H1 (cell line): ENCODE measurements around the gene ELFN2. TPM values are rescaled to one million over a fixed set of nuclear protein-coding genes. Genes with fewer than 3 reads are reported as not detected.
A peak's percentile ranks its signal among the peaks of the same experiment; 100 is the strongest.

Experiments used
- CTCF ChIA-PET: fragments of 300-600 bp; sonication (Branson Sonifier 250); formaldehyde crosslinking; loops from one replicate; lab custom pipeline; 2021; ENCODE audit not compliant: partially characterized antibody; lab: Charles Lee
- POLR2A ChIA-PET: fragments of 300-600 bp; sonication (Branson Sonifier 250); formaldehyde crosslinking; loops from one replicate; lab custom pipeline; 2021; ENCODE audit warnings: inconsistent platforms; ENCODE audit not compliant: partially characterized antibody; lab: Charles Lee
- DNase-seq, 2 experiments: peaks; one replicate each; pipeline versions ENCODE4 v3.0.0 to v3.0.0-alpha.2; 2010 to 2022; ENCODE audit warnings: low spot score in 2 of 2, low read depth in 1 of 2, mixed read lengths in 1 of 2
- FAIRE-seq: peaks from 2 replicates; lab custom pipeline; 2011; peaks lifted over from hg19 to GRCh38; lab: Jason Lieb, UNC
- H2AFZ ChIP-seq: 2 replicates; pipeline ENCODE4 v1.8.1; 2012; ENCODE audit warnings: low read length, inconsistent platforms
- H2AK5ac ChIP-seq: 2 replicates; pipeline ENCODE4 v1.6.1; 2013; ENCODE audit warnings: low read depth, low read length
- H2BK120ac ChIP-seq: replicated peaks from 2 replicates; pipeline ENCODE3; 2013; ENCODE audit warnings: low read depth, low read length, inconsistent platforms
- H2BK12ac ChIP-seq: 2 replicates; pipeline ENCODE4 v1.6.1; 2013; ENCODE audit warnings: low read depth, low read length
- H2BK15ac ChIP-seq: 2 replicates; pipeline ENCODE4 v1.6.1; 2013; ENCODE audit warnings: low read length
- H2BK20ac ChIP-seq: 2 replicates; pipeline ENCODE4 v1.6.1; 2013; ENCODE audit warnings: low read length
- H2BK5ac ChIP-seq: 2 replicates; pipeline ENCODE4 v1.6.1; 2013; ENCODE audit warnings: low read depth, low read length
- H3K14ac ChIP-seq: 2 replicates; pipeline ENCODE4 v1.6.1; 2013; ENCODE audit warnings: inconsistent platforms; ENCODE audit not compliant: insufficient read length
- H3K18ac ChIP-seq: 2 replicates; pipeline ENCODE4 v1.6.1; 2013; ENCODE audit warnings: low read length; ENCODE audit errors: extremely low read depth
- H3K23ac ChIP-seq: 2 replicates; pipeline ENCODE4 v1.6.1; 2013; ENCODE audit warnings: inconsistent platforms; ENCODE audit not compliant: insufficient read length
- H3K23me2 ChIP-seq: 2 replicates; pipeline ENCODE4 v1.6.1; 2013; ENCODE audit warnings: low read depth, low read length
- H3K27ac ChIP-seq: 2 replicates; pipeline ENCODE4 v1.6.1; 2011; ENCODE audit warnings: low read depth, low read length, inconsistent platforms
- H3K27me3 ChIP-seq, 4 experiments: replicated peaks in 1 of 4; 1 replicate in 1 of 4; 2 replicates in 3 of 4; pipeline versions ENCODE4 v1.6.1 to v1.8.1; 2011 to 2013; ENCODE audit warnings: low read length in 3 of 4, mild to moderate bottlenecking in 3 of 4, inconsistent platforms in 2 of 4, mixed read lengths in 2 of 4, moderate library complexity in 1 of 4; ENCODE audit not compliant: control insufficient read depth in 3 of 4, insufficient read depth in 3 of 4; ENCODE audit errors: extremely low read depth in 1 of 4
- H3K36me3 ChIP-seq, 4 experiments: 2 replicates each; pipeline versions ENCODE4 v1.6.1 to v1.8.1; 2011 to 2013; ENCODE audit warnings: mild to moderate bottlenecking in 4 of 4, low read length in 3 of 4, moderate library complexity in 2 of 4, control low read depth in 1 of 4, inconsistent platforms in 1 of 4; ENCODE audit not compliant: insufficient read depth in 4 of 4, control insufficient read depth in 2 of 4
- H3K4ac ChIP-seq: replicated peaks from 2 replicates; pipeline ENCODE3; 2013; ENCODE audit warnings: low read length, low read depth, mixed read lengths, inconsistent platforms; ENCODE audit not compliant: insufficient read length
- H3K4me1 ChIP-seq, 4 experiments: replicated peaks in 1 of 4; 1 replicate in 1 of 4; 2 replicates in 3 of 4; pipeline versions ENCODE4 v1.6.1 to v1.8.1; 2011 to 2013; ENCODE audit warnings: low read length in 3 of 4, inconsistent platforms in 2 of 4, mixed read lengths in 1 of 4; ENCODE audit not compliant: insufficient read depth in 4 of 4, control insufficient read depth in 3 of 4
- H3K4me2 ChIP-seq, 2 experiments: 2 replicates each; pipeline versions ENCODE4 v1.6.1 to v1.8.1; 2011 to 2013; ENCODE audit warnings: low read depth in 2 of 2, low read length in 2 of 2, control low read depth in 1 of 2, inconsistent platforms in 1 of 2, mild to moderate bottlenecking in 1 of 2; ENCODE audit not compliant: insufficient read depth in 1 of 2
- H3K4me3 ChIP-seq, 4 experiments: fragments of 200-600, 300-600 bp in 1 of 4; sonication (generic), shearing (Covaris generic), sonication (Bioruptor Twin) in 1 of 4; 2 replicates each; pipeline versions ENCODE4 v1.5.1 to v1.8.1; 2011 to 2016; ENCODE audit warnings: low read length in 4 of 4, low read depth in 3 of 4, control low read depth in 2 of 4, inconsistent platforms in 2 of 4, mild to moderate bottlenecking in 2 of 4, mixed read lengths in 1 of 4, moderate library complexity in 1 of 4; ENCODE audit not compliant: insufficient read depth in 2 of 4; ENCODE audit errors: extremely low read depth in 1 of 4
- H3K56ac ChIP-seq: replicated peaks from 2 replicates; pipeline ENCODE3; 2013; ENCODE audit warnings: low read depth, mild to moderate bottlenecking, mixed read lengths, low read length, inconsistent platforms; ENCODE audit not compliant: insufficient read length
- H3K79me1 ChIP-seq: 2 replicates; pipeline ENCODE4 v1.6.1; 2013; ENCODE audit warnings: low read depth, low read length, control low read depth
- H3K79me2 ChIP-seq, 2 experiments: 2 replicates each; pipeline versions ENCODE4 v1.6.1 to v1.8.1; 2012 to 2013; ENCODE audit warnings: low read length in 2 of 2, mild to moderate bottlenecking in 2 of 2, inconsistent platforms in 1 of 2; ENCODE audit not compliant: insufficient read depth in 2 of 2, control insufficient read depth in 1 of 2
- H3K9ac ChIP-seq, 4 experiments: replicated peaks in 1 of 4; 1 replicate in 1 of 4; 2 replicates in 3 of 4; pipeline versions ENCODE4 v1.6.1 to v1.8.1; 2011 to 2013; ENCODE audit warnings: low read depth in 3 of 4, low read length in 3 of 4, control low read depth in 2 of 4, mild to moderate bottlenecking in 2 of 4, moderate library complexity in 2 of 4, inconsistent platforms in 1 of 4; ENCODE audit errors: extremely low read depth in 1 of 4
- H3K9me3 ChIP-seq, 2 experiments: 2 replicates each; pipeline versions ENCODE4 v1.6.1 to v1.8.1; 2012 to 2013; ENCODE audit warnings: mild to moderate bottlenecking in 2 of 2, moderate library complexity in 2 of 2, control low read depth in 1 of 2, inconsistent platforms in 1 of 2, low read depth in 1 of 2, low read length in 1 of 2, mixed read lengths in 1 of 2; ENCODE audit not compliant: insufficient read depth in 2 of 2
- H4K20me1 ChIP-seq, 2 experiments: replicated peaks in 1 of 2; 2 replicates each; pipeline versions ENCODE3 to v1.8.1; 2011 to 2013; ENCODE audit warnings: inconsistent platforms in 2 of 2, low read length in 2 of 2, mild to moderate bottlenecking in 1 of 2; ENCODE audit not compliant: insufficient read depth in 2 of 2, control insufficient read depth in 1 of 2
- H4K5ac ChIP-seq: 2 replicates; pipeline ENCODE4 v1.6.1; 2013; ENCODE audit warnings: low read length, low read depth, mixed read lengths, inconsistent platforms; ENCODE audit not compliant: insufficient read length
- H4K8ac ChIP-seq: 2 replicates; pipeline ENCODE4 v1.8.0; 2013; ENCODE audit warnings: mild to moderate bottlenecking, moderate library complexity, low read length, inconsistent platforms; ENCODE audit not compliant: insufficient read depth; ENCODE audit errors: extremely low read depth
- H4K91ac ChIP-seq: replicated peaks from 2 replicates; pipeline ENCODE3; 2013; ENCODE audit warnings: low read length, mixed read lengths, inconsistent platforms; ENCODE audit not compliant: insufficient read length
- ASH2L ChIP-seq: fragments of 200-600, 300-600 bp; sonication (generic); IDR thresholded peaks from one replicate; pipeline ENCODE4 v1.7.1; 2017; ENCODE audit warnings: low read length
- WGBS, 2 experiments: shearing (Covaris generic) in 1 of 2; methylation state at CpG; one replicate each; pipeline versions ENCODE4 v1.1.6 to v1.1.7; 2013 to 2015; ENCODE audit warnings: low lambda C conversion rate in 2 of 2, mixed read lengths in 2 of 2, inconsistent platforms in 1 of 2, low coverage in 1 of 2, missing lambda C conversion rate in 1 of 2; ENCODE audit not compliant: insufficient replicate concordance in 2 of 2, insufficient coverage in 1 of 2, insufficient read length in 1 of 2; ENCODE audit errors: extremely low coverage in 1 of 2, missing lambda C conversion rate in 1 of 2; 5-methylcytosine and 5-hydroxymethylcytosine counted together
- polyA plus RNA-seq, 7 experiments: library from polyadenylated mRNA; depleted of rRNA in 3 of 7; stranded (reverse) in 5 of 7; unstranded in 2 of 7; fragments of >200 nt in 5 of 7; fragments of 200-250 nt in 2 of 7; gene quantifications; 1 replicate in 5 of 7; 2 replicates in 1 of 7; 4 replicates in 1 of 7; pipeline versions ENCODE4 v1.2.1 to v1.2.3, GENCODE V29; 2011 to 2013; ENCODE audit warnings: missing spikeins in 2 of 7, mixed read lengths in 2 of 7
- total RNA-seq: library from RNA; stranded (reverse); fragmentation: NEBNext Ultra II Directional; extraction: Animal tissue kit (Norgen Biotek cat#: 25700); gene quantifications from 2 replicates; pipeline ENCODE4 v1.2.1, GENCODE V29; 2021

Gene ELFN2
- total and polyA plus RNA-seq, 2 of the 8 experiments (the other 6 are each of a cell fraction or from before 2014, with no cell fraction given): 0.63 to 0.88 TPM

GRCh38 chr22:37427711-37428635 lies 694 bp upstream of the ELFN2 start:
- Histone ChIP-seq H3K79me1 (no peaks in the 10 kb centered on the region), H3K4me3 (peak overlapping the region in 3 of 4 experiments; percentile 33 to 70 (median 33); a peak in 5 of 8 replicates), H2BK5ac (no peak overlapping the region), H3K27ac (no peak overlapping the region), H3K36me3 (no peaks in the 10 kb centered on the region), H3K23me2 (peaks cover 11% of the 10 kb centered on the region; the same call in 1 of the 2 replicates), H3K4ac (no peak overlapping the region), H3K27me3 (peaks cover 29 to 43% (median 38%) of the 10 kb centered on the region in 4 experiments), H4K20me1 (peaks cover 3 to 8% of the 10 kb centered on the region in 2 experiments), H4K91ac (no peak overlapping the region), H3K23ac (no peak overlapping the region), H3K9me3 (no peaks in the 10 kb centered on the region), H2AK5ac (no peak overlapping the region), H3K4me2 (peak overlapping the region; percentile 66 to 86), H3K14ac (no peak overlapping the region), H2BK120ac (no peak overlapping the region), H2AFZ (no peak overlapping the region), H3K18ac (no peak overlapping the region), H3K4me1 (peaks cover 0 to 23% (median 13%) of the 10 kb centered on the region in 4 experiments; a peak in 6 of 7 replicates), H4K5ac (no peak overlapping the region), H3K9ac (no peak overlapping the region), H3K79me2 (no peaks in the 10 kb centered on the region), H3K56ac (no peak overlapping the region), H2BK15ac (no peak overlapping the region), H2BK20ac (no peak overlapping the region), H4K8ac (no peak overlapping the region), H2BK12ac (no peak overlapping the region)
- ChIA-PET POLR2A (interaction anchor here (1.1 to 1.6 kb wide), 3 partner anchors 9 to 94 kb away, joined by 3 to 4 read pairs (median 3); no protein-coding TSS in a partner anchor), CTCF (interaction anchor here (0.7 to 5.4 kb wide), 49 partner anchors 7 to 280 kb away, joined by 3 to 116 read pairs (median 6); no protein-coding TSS in a partner anchor)
- FAIRE-seq: no peak
- WGBS, 2 experiments: 29% methylated on average over 54 of the region's 59 CpGs; no CpG with 5 or more reads in 1 of the 2 experiments
- no peak for DNase-seq
- no peak for TF ChIP-seq ASH2L
